H9 (cell line): ENCODE data around the gene ADCY4. TPM values are rescaled to one million over a fixed set of nuclear protein-coding genes. Genes with fewer than 3 reads are reported as not detected.

Experiments used
- DNase-seq: peaks from one replicate; pipeline ENCODE4 v3.0.0-alpha.2; 2017
- H2AFZ ChIP-seq: one replicate; pipeline ENCODE4 v1.6.1; 2013; ENCODE audit warnings: mild to moderate bottlenecking, low read length, control low read depth, moderate library complexity
- H2AK5ac ChIP-seq: 2 replicates; pipeline ENCODE4 v1.6.1; 2013; ENCODE audit warnings: low read length, control low read depth, mixed read lengths; ENCODE audit not compliant: insufficient read length
- H2BK120ac ChIP-seq: one replicate; pipeline ENCODE4 v1.6.1; 2013; ENCODE audit warnings: low read depth, mild to moderate bottlenecking, low read length, control low read depth, inconsistent platforms; ENCODE audit not compliant: poor library complexity, severe bottlenecking
- H2BK12ac ChIP-seq: 2 replicates; pipeline ENCODE4 v1.6.1; 2013; ENCODE audit warnings: low read length, control low read depth, mixed read lengths, low read depth; ENCODE audit not compliant: insufficient read length
- H2BK15ac ChIP-seq: 2 replicates; pipeline ENCODE4 v1.6.1; 2013; ENCODE audit warnings: low read depth, low read length, control low read depth
- H2BK20ac ChIP-seq: one replicate; pipeline ENCODE4 v1.6.1; 2013; ENCODE audit warnings: low read depth, mild to moderate bottlenecking, low read length, control low read depth, inconsistent platforms; ENCODE audit not compliant: poor library complexity, severe bottlenecking
- H2BK5ac ChIP-seq: 2 replicates; pipeline ENCODE4 v1.6.1; 2013; ENCODE audit warnings: low read length, control low read depth, mixed read lengths; ENCODE audit not compliant: insufficient read length
- H3K14ac ChIP-seq: 2 replicates; pipeline ENCODE4 v1.6.1; 2013; ENCODE audit warnings: low read length, control low read depth; ENCODE audit not compliant: insufficient read depth
- H3K18ac ChIP-seq: 2 replicates; pipeline ENCODE4 v1.6.1; 2013; ENCODE audit warnings: low read depth, mild to moderate bottlenecking, mixed read lengths, low read length, control low read depth; ENCODE audit not compliant: insufficient read length
- H3K23ac ChIP-seq: 2 replicates; pipeline ENCODE4 v1.6.1; 2013; ENCODE audit warnings: low read length, control low read depth, mixed read lengths, low read depth; ENCODE audit not compliant: insufficient read length
- H3K23me2 ChIP-seq: 2 replicates; pipeline ENCODE4 v1.6.1; 2013; ENCODE audit warnings: low read depth, mild to moderate bottlenecking, mixed read lengths, low read length, control low read depth; ENCODE audit not compliant: insufficient read length, poor library complexity, severe bottlenecking
- H3K27ac ChIP-seq: 2 replicates; pipeline ENCODE4 v1.5.1; 2013; ENCODE audit warnings: low read length, control low read depth, mixed read lengths, low read depth; ENCODE audit not compliant: insufficient read length
- H3K27me3 ChIP-seq: 2 replicates; pipeline ENCODE4 v1.6.1; 2013; ENCODE audit warnings: low read length, control low read depth, inconsistent platforms; ENCODE audit not compliant: insufficient read depth
- H3K4ac ChIP-seq: 2 replicates; pipeline ENCODE4 v1.6.1; 2013; ENCODE audit warnings: low read depth, mild to moderate bottlenecking, control low read depth, inconsistent platforms, low read length, moderate library complexity
- H3K4me1 ChIP-seq: 2 replicates; pipeline ENCODE4 v1.6.1; 2013; ENCODE audit warnings: low read length, control low read depth, inconsistent platforms; ENCODE audit not compliant: insufficient read depth
- H3K4me2 ChIP-seq: 2 replicates; pipeline ENCODE4 v1.6.1; 2013; ENCODE audit warnings: low read length, control low read depth, mixed read lengths; ENCODE audit not compliant: insufficient read length, insufficient read depth
- H3K56ac ChIP-seq: 2 replicates; pipeline ENCODE4 v1.6.1; 2013; ENCODE audit warnings: low read depth, mild to moderate bottlenecking, mixed read lengths, low read length, control low read depth; ENCODE audit not compliant: insufficient read length
- H3K79me1 ChIP-seq: 2 replicates; pipeline ENCODE4 v1.6.1; 2013; ENCODE audit warnings: low read depth, mild to moderate bottlenecking, moderate library complexity, low read length, control low read depth, inconsistent platforms; ENCODE audit not compliant: insufficient read depth, poor library complexity, severe bottlenecking
- H3K79me2 ChIP-seq: 2 replicates; pipeline ENCODE4 v1.6.1; 2013; ENCODE audit warnings: low read length, control low read depth, inconsistent platforms; ENCODE audit not compliant: insufficient read depth
- H3K9ac ChIP-seq: 2 replicates; pipeline ENCODE4 v1.6.1; 2013; ENCODE audit warnings: low read length, control low read depth, mixed read lengths; ENCODE audit not compliant: insufficient read length; ENCODE audit errors: extremely low read depth
- H3K9me3 ChIP-seq: one replicate; pipeline ENCODE4 v1.6.1; 2013; ENCODE audit warnings: low read depth, low read length, inconsistent platforms; ENCODE audit not compliant: control insufficient read depth
- H3T11ph ChIP-seq: one replicate; pipeline ENCODE4 v1.6.1; 2013; ENCODE audit warnings: mild to moderate bottlenecking, low read length, control low read depth, inconsistent platforms
- H4K20me1 ChIP-seq: one replicate; pipeline ENCODE4 v1.6.1; 2013; ENCODE audit not compliant: control insufficient read depth, insufficient read length, insufficient read depth
- H4K5ac ChIP-seq: 2 replicates; pipeline ENCODE4 v1.6.1; 2013; ENCODE audit warnings: low read depth, mild to moderate bottlenecking, mixed read lengths, low read length, control low read depth; ENCODE audit not compliant: insufficient read length
- H4K8ac ChIP-seq: replicated peaks from 2 replicates; pipeline ENCODE4 v1.6.1; 2013; ENCODE audit warnings: low read length, control low read depth, mixed read lengths, low read depth; ENCODE audit not compliant: insufficient read length
- H4K91ac ChIP-seq: 2 replicates; pipeline ENCODE4 v1.6.1; 2013; ENCODE audit warnings: low read depth, mild to moderate bottlenecking, moderate library complexity, mixed read lengths, low read length, control low read depth; ENCODE audit not compliant: insufficient read length
- H3K27ac Mint-ChIP-seq, 3 experiments: 2 replicates in 2 of 3; 3 replicates in 1 of 3; pipeline ENCODE4 v1.8.0; 2020 to 2021; ENCODE audit warnings: mixed read lengths in 3 of 3, mild to moderate bottlenecking in 1 of 3, moderate library complexity in 1 of 3
- H3K27me3 Mint-ChIP-seq: 2 replicates; pipeline ENCODE4 v1.8.0; 2021; ENCODE audit warnings: low read depth, mild to moderate bottlenecking, moderate library complexity, mixed read lengths
- H3K36me3 Mint-ChIP-seq, 3 experiments: 2 replicates in 2 of 3; 3 replicates in 1 of 3; pipeline ENCODE4 v1.8.0; 2020 to 2021; ENCODE audit warnings: low read depth in 3 of 3, mixed read lengths in 3 of 3; ENCODE audit not compliant: insufficient read depth in 1 of 3
- H3K4me1 Mint-ChIP-seq, 2 experiments: 2 replicates each; pipeline ENCODE4 v1.8.0; 2020; ENCODE audit warnings: mixed read lengths in 2 of 2
- H3K4me3 Mint-ChIP-seq, 2 experiments: 2 replicates in 1 of 2; 3 replicates in 1 of 2; pipeline ENCODE4 v1.8.0; 2020 to 2021; ENCODE audit warnings: mild to moderate bottlenecking in 2 of 2, mixed read lengths in 2 of 2, moderate library complexity in 1 of 2
- H3K9me3 Mint-ChIP-seq, 2 experiments: 2 replicates in 1 of 2; 3 replicates in 1 of 2; pipeline ENCODE4 v1.8.0; 2020; ENCODE audit warnings: mild to moderate bottlenecking in 2 of 2, mixed read lengths in 2 of 2, moderate library complexity in 1 of 2
- CTCF ChIP-seq: fragments of 200-600 bp; sonication (generic); conservative IDR thresholded peaks from 3 replicates; pipeline ENCODE4 v1.8.0; 2021; ENCODE audit warnings: antibody characterized with exemption, mild to moderate bottlenecking
- WGBS: extraction: QIAGEN DNeasy Blood & Tissue Kit; methylation state at CpG from one replicate; pipeline ENCODE4 v1.1.7; 2013; ENCODE audit warnings: missing lambda C conversion rate, low lambda C conversion rate, mixed read lengths; ENCODE audit not compliant: insufficient read length; ENCODE audit errors: extremely low coverage; 5-methylcytosine and 5-hydroxymethylcytosine counted together
- total RNA-seq: library from RNA; stranded (reverse); gene quantifications from 2 replicates; pipeline ENCODE4 v1.2.1, GENCODE V29; 2021

Gene ADCY4
- total RNA-seq, 1 experiment from 2014 or later = 0.09 TPM

DNA sequence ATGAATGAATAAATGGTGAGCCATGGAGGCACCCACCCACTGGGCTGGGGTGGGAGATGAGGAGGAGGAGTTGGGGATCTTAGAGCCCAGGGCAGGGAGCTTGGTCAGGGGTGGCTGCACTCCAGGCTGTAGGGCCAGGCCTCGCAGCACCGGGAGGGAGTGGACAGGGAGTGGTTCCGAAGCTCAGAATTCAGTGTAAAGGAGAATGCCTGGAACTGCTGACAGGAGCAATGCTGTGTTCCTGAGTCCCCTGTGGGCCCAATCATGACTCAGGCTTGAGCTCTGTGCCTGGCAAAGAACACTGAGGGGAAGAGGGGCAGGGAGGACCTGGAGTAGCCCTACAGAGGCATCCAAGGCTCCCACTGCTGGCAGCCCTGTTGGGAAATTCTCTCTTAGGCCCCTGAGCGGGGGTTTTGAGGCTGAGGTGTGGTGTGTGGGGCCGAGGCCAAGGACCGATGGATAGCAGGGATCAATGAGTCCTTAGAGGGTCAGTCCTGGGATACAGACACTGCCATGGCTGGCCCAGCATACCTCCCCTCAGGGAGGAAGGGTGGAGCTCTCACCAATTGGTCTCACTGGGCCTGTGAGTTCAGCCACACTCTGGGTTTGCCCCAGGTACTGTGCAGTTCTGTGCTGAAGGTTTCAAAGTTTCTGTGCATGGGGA is 53.9 kb downstream of the ADCY4 start:
- TF ChIP-seq CTCF = no peak
- no peak for DNase-seq
- Histone ChIP-seq H3K4ac (no peak overlapping the region), H2AFZ (no peak overlapping the region), H3K14ac (no peak overlapping the region), H3K9me3 (no peaks in the 10 kb centered on the region), H3K4me2 (no peak overlapping the region), H3K27me3 (no peaks in the 10 kb centered on the region), H4K20me1 (no peaks in the 10 kb centered on the region), H3K23ac (no peak overlapping the region), H3K79me2 (no peaks in the 10 kb centered on the region), H2BK15ac (no peak overlapping the region), H2AK5ac (no peak overlapping the region), H3K9ac (no peak overlapping the region), H3K56ac (no peak overlapping the region), H3K27ac (no peak overlapping the region), H3K23me2 (no peaks in the 10 kb centered on the region), H2BK20ac (no peak overlapping the region), H3K79me1 (no peaks in the 10 kb centered on the region), H3K4me1 (no peaks in the 10 kb centered on the region), H3T11ph (no peak overlapping the region), H3K18ac (no peak overlapping the region), H4K8ac (no peak overlapping the region), H4K5ac (no peak overlapping the region), H2BK120ac (no peak overlapping the region), H2BK12ac (no peak overlapping the region), H2BK5ac (no peak overlapping the region), H4K91ac (no peak overlapping the region)
- Mint-ChIP-seq H3K9me3 (no peaks in the 10 kb centered on the region), H3K36me3 (no peaks in the 10 kb centered on the region), H3K27me3 (no peaks in the 10 kb centered on the region), H3K4me1 (peaks cover 2% of the 10 kb centered on the region in 2 experiments; a peak in 1 of 4 replicates), H3K4me3 (no peak overlapping the region; a peak in 1 of 5 replicates), H3K27ac (peak overlapping the region in 1 of 3 experiments; percentile 27; a peak in 2 of 7 replicates)
- WGBS = no CpG with 5 or more reads among the region's 6 CpGs
